DND-41 (cell line): Measurements from ENCODE around the gene FIGNL1.

Experiments used
- ATAC-seq: fragments of 200-7000 bp; cut with Tn5 transposase; 3 replicates; pipeline ENCODE4 v1.9.1; 2021; ENCODE audit warnings: low read depth; ENCODE audit not compliant: insufficient read depth
- DNase-seq: peaks from one replicate; pipeline ENCODE4 v3.0.0-alpha.2; 2020
- H2AFZ ChIP-seq: 2 replicates; pipeline ENCODE4 v1.6.0; 2012; ENCODE audit warnings: low read depth, low read length
- H3K27ac ChIP-seq: 2 replicates; pipeline ENCODE4 v1.5.1; 2012; ENCODE audit warnings: low read length, inconsistent platforms
- H3K27me3 ChIP-seq: fragments of 200-600 bp; sonication (generic); 2 replicates; pipeline ENCODE4 v1.6.0; 2012; ENCODE audit warnings: low read length, mild to moderate bottlenecking, inconsistent platforms; ENCODE audit not compliant: insufficient read depth, poor library complexity
- H3K36me3 ChIP-seq: 2 replicates; pipeline ENCODE4 v1.5.1; 2012; ENCODE audit warnings: low read length, inconsistent platforms; ENCODE audit not compliant: insufficient read depth
- H3K4me1 ChIP-seq: 2 replicates; pipeline ENCODE4 v1.5.1; 2012; ENCODE audit warnings: mild to moderate bottlenecking, low read length; ENCODE audit not compliant: insufficient read depth
- H3K4me2 ChIP-seq: 2 replicates; pipeline ENCODE4 v1.6.0; 2012; ENCODE audit warnings: mild to moderate bottlenecking, moderate library complexity, low read length, inconsistent platforms; ENCODE audit not compliant: insufficient read depth
- H3K4me3 ChIP-seq, 2 experiments: fragments of 200-600 bp in 1 of 2; shearing (Covaris generic) in 1 of 2; 2 replicates each; pipeline ENCODE4 v1.5.1; 2012 to 2016; ENCODE audit warnings: inconsistent platforms in 2 of 2, low read length in 2 of 2, mild to moderate bottlenecking in 2 of 2, low read depth in 1 of 2, moderate library complexity in 1 of 2
- H3K79me2 ChIP-seq: 2 replicates; pipeline ENCODE4 v1.6.0; 2012; ENCODE audit warnings: low read length, inconsistent platforms; ENCODE audit not compliant: insufficient read depth
- H3K9ac ChIP-seq: 2 replicates; pipeline ENCODE4 v1.6.0; 2012; ENCODE audit warnings: low read depth, mild to moderate bottlenecking, inconsistent platforms, low read length, moderate library complexity
- H3K9me3 ChIP-seq: 2 replicates; pipeline ENCODE4 v1.5.1; 2012; ENCODE audit warnings: low read length, moderate library complexity, mild to moderate bottlenecking, inconsistent platforms; ENCODE audit not compliant: insufficient read depth, severe bottlenecking
- H4K20me1 ChIP-seq: 2 replicates; pipeline ENCODE4 v1.6.0; 2012; ENCODE audit warnings: low read length; ENCODE audit not compliant: insufficient read depth
- CTCF ChIP-seq: IDR thresholded peaks from 2 replicates; pipeline ENCODE4 v1.5.1; 2012; ENCODE audit warnings: borderline replicate concordance, low read length, moderate library complexity, mild to moderate bottlenecking; ENCODE audit not compliant: poor library complexity, severe bottlenecking; ENCODE audit errors: extremely low read depth
- EZH2 ChIP-seq: IDR thresholded peaks from 3 replicates; pipeline ENCODE4 v1.6.1; 2012; ENCODE audit warnings: borderline replicate concordance, low read depth, mild to moderate bottlenecking, moderate library complexity, low read length, inconsistent platforms; ENCODE audit not compliant: severe bottlenecking

Gene FIGNL1

GRCh38 chr7:50470250-50471163 is 20.4 kb upstream of the FIGNL1 start:
- Histone ChIP-seq H3K79me2 (no peaks in the 10 kb centered on the region), H3K4me3 (no peak overlapping the region), H3K4me2 (no peak overlapping the region), H3K27me3 (no peaks in the 10 kb centered on the region), H3K36me3 (no peaks in the 10 kb centered on the region), H3K9ac (no peak overlapping the region), H4K20me1 (no peaks in the 10 kb centered on the region), H3K9me3 (no peaks in the 10 kb centered on the region), H3K4me1 (peaks cover 12% of the 10 kb centered on the region), H2AFZ (no peak overlapping the region), H3K27ac (no peak overlapping the region)
- no peak for TF ChIP-seq EZH2
- TF ChIP-seq CTCF = no peak
- ATAC-seq = no peak
- no peak for DNase-seq

GRCh38 chr7:50469181-50469580 is 19.0 kb upstream of the FIGNL1 start:
- no peaks in the 10 kb centered on the region for H3K79me2 ChIP-seq
- H3K27ac ChIP-seq = no peak overlapping the region
- no peak for DNase-seq
- H3K9me3 ChIP-seq = no peaks in the 10 kb centered on the region
- H3K9ac ChIP-seq = no peak overlapping the region
- no peaks in the 10 kb centered on the region for H4K20me1 ChIP-seq
- no peak for ATAC-seq
- H3K27me3 ChIP-seq = no peaks in the 10 kb centered on the region
- H3K36me3 ChIP-seq = no peaks in the 10 kb centered on the region
- TF ChIP-seq CTCF = no peak
- TF ChIP-seq EZH2 = no peak
- H3K4me2 ChIP-seq = no peak overlapping the region
- no peak overlapping the region for H2AFZ ChIP-seq
- H3K4me3 ChIP-seq = no peak overlapping the region
- H3K4me1 ChIP-seq = peaks cover 12% of the 10 kb centered on the region

- no peaks in the 10 kb centered on the region for H3K9me3 ChIP-seq
- peaks cover 12% of the 10 kb centered on the region for H3K4me1 ChIP-seq
- peak overlapping the region; percentile 27 for H3K9ac ChIP-seq
- H2AFZ ChIP-seq = peak overlapping the region; percentile 90
- peak overlapping the region; percentile 68 for H3K4me2 ChIP-seq
- no peaks in the 10 kb centered on the region for H3K27me3 ChIP-seq
- DNase-seq = peak; percentile 86
- peak overlapping the region in 1 of 2 experiments; percentile 35; a peak in 2 of 4 replicates for H3K4me3 ChIP-seq
- H3K79me2 ChIP-seq = no peaks in the 10 kb centered on the region
- no peak overlapping the region for H3K27ac ChIP-seq
- TF ChIP-seq CTCF (peak; percentile 97), EZH2 (no peak)
- no peaks in the 10 kb centered on the region for H4K20me1 ChIP-seq
- ATAC-seq = peak; percentile 96
- H3K36me3 ChIP-seq = no peaks in the 10 kb centered on the region
These were observed 17.9 kb upstream of the FIGNL1 start for GRCh38 chr7:50467817-50468610.
